AG04450 (cell line): Measurements from ENCODE around the gene PTCD2. TPM values are rescaled to one million over a fixed set of nuclear protein-coding genes. Genes with fewer than 3 reads are reported as not detected.
A peak's percentile ranks its signal among the peaks of the same experiment; 100 is the strongest.

ENCODE experiments used
- CTCF ChIA-PET: fragments of 300-600, 350-600 bp; formaldehyde crosslinking; extraction: SDS; loops from one replicate; lab custom pipeline; 2022; ENCODE audit warnings: antibody characterized with exemption, inconsistent platforms; lab: Charles Lee
- POLR2A ChIA-PET: fragments of 350-600 bp; formaldehyde crosslinking; extraction: SDS; loops from one replicate; lab custom pipeline; 2021; ENCODE audit warnings: antibody characterized with exemption, inconsistent platforms; lab: Yijun Ruan, JAX
- DNase-seq: peaks from one replicate; pipeline ENCODE4 v3.0.0-alpha.2; 2011; ENCODE audit warnings: low read depth, low spot score
- H3K27ac ChIP-seq: one replicate; pipeline ENCODE4 v1.5.1; 2012; ENCODE audit warnings: low read depth, low read length, control low read depth
- H3K27me3 ChIP-seq: one replicate; pipeline ENCODE4 v1.6.0; 2012; ENCODE audit warnings: low read length; ENCODE audit not compliant: control insufficient read depth, insufficient read depth
- H3K4me3 ChIP-seq: 2 replicates; pipeline ENCODE4 v1.5.1; 2011; ENCODE audit warnings: mild to moderate bottlenecking, low read depth, low read length, control low read depth
- H3K9me3 ChIP-seq: 2 replicates; pipeline ENCODE4 v1.5.1; 2012; ENCODE audit warnings: low read length; ENCODE audit not compliant: control insufficient read depth, insufficient read depth
- polyA plus RNA-seq: library from polyadenylated mRNA; depleted of rRNA; stranded (reverse); fragments of >200 nt; gene quantifications from 2 replicates; pipeline ENCODE4 v1.2.3, GENCODE V29; 2011
- TF ChIP-seq, protein P1 (sequence below): IDR thresholded peaks from 2 replicates; pipeline ENCODE4 v1.5.1; 2011; ENCODE audit warnings: low read depth, low read length, control low read depth, inconsistent platforms

Gene PTCD2
- polyA plus RNA-seq, 1 experiment: 13.9 TPM

DNA sequence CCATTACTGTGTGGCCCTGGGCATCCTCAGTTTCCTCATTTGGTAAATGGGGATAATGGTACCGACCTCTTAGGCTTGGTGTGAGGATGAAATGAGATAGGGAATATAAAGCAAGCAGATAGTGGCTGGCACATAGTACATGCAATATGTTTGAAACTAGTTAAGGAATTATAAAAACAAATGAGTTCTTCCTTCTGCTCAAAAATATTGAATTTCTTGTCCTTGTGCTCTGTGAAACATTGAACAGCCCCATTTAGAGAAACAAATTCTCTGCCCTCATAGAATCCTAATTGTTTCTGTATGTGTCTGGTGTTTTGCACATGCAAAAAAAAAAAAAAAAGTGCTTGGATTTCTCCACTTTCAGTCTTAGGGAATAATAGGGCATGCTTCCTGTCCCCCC lies 39.7 kb downstream of the PTCD2 start:
- no peaks in the 10 kb centered on the region for H3K9me3 ChIP-seq
- CTCF ChIA-PET: no interaction called here
- H3K27me3 ChIP-seq: no peaks in the 10 kb centered on the region
- H3K27ac ChIP-seq: no peak overlapping the region
- no peak for DNase-seq
- POLR2A ChIA-PET: no interaction called here
- TF ChIP-seq, protein P1, sequence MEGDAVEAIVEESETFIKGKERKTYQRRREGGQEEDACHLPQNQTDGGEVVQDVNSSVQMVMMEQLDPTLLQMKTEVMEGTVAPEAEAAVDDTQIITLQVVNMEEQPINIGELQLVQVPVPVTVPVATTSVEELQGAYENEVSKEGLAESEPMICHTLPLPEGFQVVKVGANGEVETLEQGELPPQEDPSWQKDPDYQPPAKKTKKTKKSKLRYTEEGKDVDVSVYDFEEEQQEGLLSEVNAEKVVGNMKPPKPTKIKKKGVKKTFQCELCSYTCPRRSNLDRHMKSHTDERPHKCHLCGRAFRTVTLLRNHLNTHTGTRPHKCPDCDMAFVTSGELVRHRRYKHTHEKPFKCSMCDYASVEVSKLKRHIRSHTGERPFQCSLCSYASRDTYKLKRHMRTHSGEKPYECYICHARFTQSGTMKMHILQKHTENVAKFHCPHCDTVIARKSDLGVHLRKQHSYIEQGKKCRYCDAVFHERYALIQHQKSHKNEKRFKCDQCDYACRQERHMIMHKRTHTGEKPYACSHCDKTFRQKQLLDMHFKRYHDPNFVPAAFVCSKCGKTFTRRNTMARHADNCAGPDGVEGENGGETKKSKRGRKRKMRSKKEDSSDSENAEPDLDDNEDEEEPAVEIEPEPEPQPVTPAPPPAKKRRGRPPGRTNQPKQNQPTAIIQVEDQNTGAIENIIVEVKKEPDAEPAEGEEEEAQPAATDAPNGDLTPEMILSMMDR: no peak
- no peak overlapping the region for H3K4me3 ChIP-seq

DNA sequence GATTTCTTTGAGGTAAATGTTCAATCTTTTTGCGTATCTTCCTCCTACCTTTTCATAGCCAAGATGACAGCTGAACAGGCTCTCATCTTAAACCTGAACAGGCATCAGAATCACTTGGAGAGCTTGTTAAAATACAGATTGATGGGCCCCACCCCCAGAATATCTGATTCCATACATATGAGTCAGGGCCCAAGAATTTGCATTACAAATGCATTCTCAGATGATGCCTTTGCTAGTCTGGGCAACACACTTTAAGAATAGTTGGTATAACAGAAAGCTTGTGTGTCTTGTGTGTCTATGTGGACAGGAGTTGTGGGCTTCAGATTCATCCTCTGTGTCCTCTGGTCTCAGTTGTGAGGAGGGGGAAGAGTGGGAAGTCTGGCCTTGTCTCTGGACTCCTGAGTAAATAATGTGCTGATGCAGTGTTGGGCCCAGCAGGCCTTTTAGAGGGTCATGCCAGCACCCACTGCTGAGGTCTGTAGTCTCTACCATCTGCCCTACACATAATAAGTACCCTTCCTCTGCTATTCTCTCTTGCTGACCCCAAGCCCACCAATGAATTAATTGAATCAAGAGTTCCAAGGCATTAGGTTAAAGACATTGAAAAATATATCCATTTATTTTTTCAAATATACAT lies 43.1 kb downstream of the PTCD2 start:
- Histone ChIP-seq H3K4me3 (no peak overlapping the region), H3K27me3 (no peaks in the 10 kb centered on the region), H3K9me3 (no peaks in the 10 kb centered on the region), H3K27ac (peak overlapping the region; percentile 77)
- ChIA-PET CTCF (interaction anchor here (1.6 to 1.7 kb wide), 2 partner anchors 160 to 455 kb away, joined by 5 read pairs; no protein-coding TSS in a partner anchor), POLR2A (interaction anchor here (1.2 kb wide), 1 partner anchor 16 kb away, joined by 4 read pairs; no protein-coding TSS in a partner anchor)
- TF ChIP-seq, protein P1: no peak
- peak; percentile 46 for DNase-seq

DNA sequence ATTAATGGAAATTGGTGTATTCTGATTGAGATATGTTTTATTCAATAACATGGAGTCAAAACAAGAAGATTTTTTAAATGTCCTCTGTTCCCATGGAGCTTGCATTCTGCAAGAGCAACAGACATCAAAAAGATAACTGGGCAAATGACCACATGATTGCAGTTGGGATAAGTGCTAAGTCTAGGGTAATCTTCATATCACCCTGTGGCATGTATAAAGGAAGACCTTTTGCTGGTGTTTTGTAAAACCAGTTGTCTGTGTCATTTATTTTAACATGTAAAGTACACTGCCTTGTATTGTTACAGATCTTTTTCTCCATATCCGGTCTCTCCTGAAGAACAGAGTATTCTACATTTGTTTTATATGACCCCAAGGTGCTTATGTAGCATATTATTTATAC lies 44.0 kb downstream of the PTCD2 start:
- H3K27me3 ChIP-seq: no peaks in the 10 kb centered on the region
- H3K27ac ChIP-seq: no peak overlapping the region
- DNase-seq: no peak
- TF ChIP-seq, protein P1: no peak
- ChIA-PET CTCF (interaction anchor here (1.6 to 3.1 kb wide), 3 partner anchors 159 to 454 kb away, joined by 5 to 15 read pairs (median 5); no protein-coding TSS in a partner anchor), POLR2A (no interaction called here)
- H3K4me3 ChIP-seq: no peak overlapping the region
- no peaks in the 10 kb centered on the region for H3K9me3 ChIP-seq

DNA sequence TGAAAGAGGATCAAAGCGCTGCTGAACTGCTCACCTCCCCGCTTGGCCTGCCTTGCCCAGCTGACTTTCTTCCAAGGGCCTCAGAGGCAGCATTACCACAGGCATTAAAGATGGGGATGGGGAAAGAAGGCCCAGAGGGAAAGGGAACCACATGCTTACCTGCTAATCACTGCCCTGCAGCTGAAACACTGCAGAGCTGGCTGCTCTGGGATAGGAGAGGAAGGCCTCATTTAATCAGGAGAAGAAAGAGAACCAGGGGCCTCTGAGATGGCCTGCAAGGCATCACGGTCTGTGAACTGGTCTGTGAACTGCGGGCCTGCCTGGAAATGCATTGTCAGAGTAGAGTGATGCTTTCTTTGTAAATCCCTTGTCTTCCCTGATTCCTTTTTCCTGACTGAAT lies 44.8 kb downstream of the PTCD2 start:
- no peaks in the 10 kb centered on the region for H3K27me3 ChIP-seq
- no peak overlapping the region for H3K27ac ChIP-seq
- ChIA-PET CTCF (interaction anchor here (1.6 to 3.1 kb wide), 7 partner anchors 11 to 454 kb away, joined by 3 to 65 read pairs (median 10); no protein-coding TSS in a partner anchor), POLR2A (no interaction called here)
- TF ChIP-seq, protein P1: no peak
- no peaks in the 10 kb centered on the region for H3K9me3 ChIP-seq
- no peak overlapping the region for H3K4me3 ChIP-seq
- DNase-seq: no peak

DNA sequence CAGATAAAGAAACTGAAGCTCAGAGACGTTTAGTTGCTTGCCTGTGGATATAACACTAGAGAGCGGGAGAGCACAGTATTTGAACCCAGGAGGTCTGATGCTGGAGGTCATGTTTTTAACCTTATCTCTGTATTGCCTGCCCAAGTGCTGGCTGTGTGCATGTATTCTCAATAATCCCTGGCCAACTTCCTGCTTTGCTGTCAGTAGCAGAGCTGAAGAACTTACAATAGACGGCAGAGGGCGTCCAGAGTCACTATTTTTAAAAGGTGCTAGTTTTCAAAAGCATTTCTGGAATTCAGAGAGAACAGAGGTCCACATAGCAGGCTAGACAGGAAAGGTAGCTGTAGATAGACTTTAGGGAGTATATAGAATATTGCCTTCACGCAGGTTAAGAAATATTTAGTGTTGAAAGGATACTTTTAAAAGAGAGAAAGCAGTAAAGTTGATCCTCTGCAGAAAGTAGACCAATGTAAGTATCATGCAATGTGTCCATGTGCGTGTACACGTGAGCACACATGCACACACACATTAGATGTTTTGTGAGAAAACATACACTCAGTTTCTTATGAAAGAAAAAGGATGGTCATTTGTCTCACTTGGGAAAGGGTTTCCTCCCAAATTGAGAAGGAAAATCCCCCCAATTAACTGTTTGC lies 46.3 kb downstream of the PTCD2 start:
- no peaks in the 10 kb centered on the region for H3K27me3 ChIP-seq
- CTCF ChIA-PET: interaction anchor here (0.5 to 3.1 kb wide), 49 partner anchors 9 to 515 kb away, joined by 3 to 65 read pairs (median 4); partner anchors contain the start of genes MRPS27 and PTCD2
- DNase-seq: peak; percentile 61
- no peak overlapping the region for H3K27ac ChIP-seq
- no peaks in the 10 kb centered on the region for H3K9me3 ChIP-seq
- TF ChIP-seq, protein P1: peak; percentile 83
- no peak overlapping the region for H3K4me3 ChIP-seq
- POLR2A ChIA-PET: interaction anchor here (0.7 to 1.2 kb wide), 2 partner anchors 234 to 265 kb away, joined by 3 read pairs; no protein-coding TSS in a partner anchor
